SU-DHL-6 (cell line): Measurements from ENCODE around the gene APOD.

Experiments
- H2AFZ ChIP-seq: fragments of 200-600 bp; sonication (generic); 2 replicates; pipeline ENCODE4 v1.6.1; 2014; ENCODE audit warnings: low read depth, mild to moderate bottlenecking, moderate library complexity, mixed read lengths, antibody characterized with exemption, low read length; ENCODE audit not compliant: severe bottlenecking
- H3F3A ChIP-seq: fragments of 200-600 bp; shearing (Covaris generic); 2 replicates; pipeline ENCODE4 v1.6.0; 2016; ENCODE audit warnings: antibody characterized with exemption, mild to moderate bottlenecking; ENCODE audit not compliant: insufficient read depth
- H3K27ac ChIP-seq: fragments of 200-600 bp; sonication (generic); 2 replicates; pipeline ENCODE4 v1.5.1; 2016; ENCODE audit warnings: low read depth, mild to moderate bottlenecking, low read length, moderate library complexity, mixed read lengths
- H3K27me3 ChIP-seq: fragments of 200-600 bp; sonication (generic), shearing (Covaris generic); 2 replicates; pipeline ENCODE4 v1.6.0; 2014; ENCODE audit warnings: mild to moderate bottlenecking, low read length
- H3K36me3 ChIP-seq: fragments of 200-600 bp; sonication (generic); 2 replicates; pipeline ENCODE4 v1.6.1; 2014; ENCODE audit warnings: mild to moderate bottlenecking, low read length, mixed read lengths
- H3K4me2 ChIP-seq: fragments of 300-600, 200-600 bp; shearing (Covaris generic), sonication (generic); 2 replicates; pipeline ENCODE4 v1.6.0; 2014; ENCODE audit warnings: low read length, low read depth, mild to moderate bottlenecking; ENCODE audit not compliant: poor library complexity, severe bottlenecking
- H3K4me3 ChIP-seq: fragments of 200-600 bp; sonication (generic); 2 replicates; pipeline ENCODE4 v1.5.1; 2014; ENCODE audit warnings: antibody characterized with exemption, low read length, mild to moderate bottlenecking, mixed read lengths; ENCODE audit not compliant: insufficient read depth, poor library complexity, severe bottlenecking
- H3K79me2 ChIP-seq: fragments of 200-600 bp; sonication (generic); 2 replicates; pipeline ENCODE4 v1.6.1; 2014; ENCODE audit warnings: mild to moderate bottlenecking, low read length, moderate library complexity; ENCODE audit not compliant: insufficient read depth
- H3K9ac ChIP-seq: fragments of 200-600 bp; sonication (generic); 2 replicates; pipeline ENCODE4 v1.7.0; 2014; ENCODE audit warnings: mild to moderate bottlenecking, low read length
- H3K9me2 ChIP-seq: fragments of 200-600 bp; sonication (generic); replicated peaks from 2 replicates; pipeline ENCODE4 v1.6.1; 2014; ENCODE audit warnings: low read length; ENCODE audit not compliant: insufficient read depth
- H3K9me3 ChIP-seq: fragments of 200-600 bp; sonication (generic); 2 replicates; pipeline ENCODE4 v1.6.1; 2014; ENCODE audit warnings: low read length, mixed read lengths; ENCODE audit not compliant: insufficient read depth
- H4K20me1 ChIP-seq: fragments of 200-600 bp; sonication (generic); 2 replicates; pipeline ENCODE4 v1.6.1; 2014; ENCODE audit warnings: low read depth, mild to moderate bottlenecking, antibody characterized with exemption, low read length, moderate library complexity, mixed read lengths
- CTCF ChIP-seq: fragments of 200-600 bp; sonication (generic); IDR thresholded peaks from one replicate; pipeline ENCODE4 v1.5.1; 2017; ENCODE audit warnings: antibody characterized with exemption, mild to moderate bottlenecking, low read length, moderate library complexity; ENCODE audit not compliant: insufficient read depth, poor library complexity, severe bottlenecking
- EZH2phosphoT487 ChIP-seq: fragments of 200-600 bp; sonication (generic), shearing (Covaris generic); conservative IDR thresholded peaks from 2 replicates; pipeline ENCODE4 v1.6.1; 2018; ENCODE audit warnings: mild to moderate bottlenecking, antibody characterized with exemption, low read length, moderate library complexity, mixed read lengths

APOD gene

GRCh38 chr3:195570344-195570743 lies 13.4 kb downstream of the APOD start:
- Histone ChIP-seq H3K9me2 (no peaks in the 10 kb centered on the region), H3K27ac (no peak overlapping the region), H3K36me3 (no peaks in the 10 kb centered on the region)

GRCh38 chr3:195568630-195569029 lies 15.1 kb downstream of the APOD start:
- Histone ChIP-seq H3K4me3 (no peak overlapping the region), H3K36me3 (no peaks in the 10 kb centered on the region), H2AFZ (no peak overlapping the region), H3K9ac (no peak overlapping the region), H3K9me3 (no peaks in the 10 kb centered on the region), H3K79me2 (no peaks in the 10 kb centered on the region), H3F3A (no peaks in the 10 kb centered on the region), H3K27me3 (no peaks in the 10 kb centered on the region), H3K9me2 (no peaks in the 10 kb centered on the region), H3K4me2 (no peak overlapping the region), H4K20me1 (no peaks in the 10 kb centered on the region), H3K27ac (no peak overlapping the region)
- TF ChIP-seq EZH2phosphoT487 (no peak), CTCF (no peak)

More at GRCh38 chr3:195570344-195570743, 13.4 kb downstream of the APOD start:
- no peak overlapping the region for H3K4me2 ChIP-seq
- TF ChIP-seq EZH2phosphoT487 (no peak), CTCF (no peak)
- no peaks in the 10 kb centered on the region for H3K9me3 ChIP-seq
- no peaks in the 10 kb centered on the region for H4K20me1 ChIP-seq
- no peaks in the 10 kb centered on the region for H3K27me3 ChIP-seq
- no peak overlapping the region for H3K4me3 ChIP-seq
- no peak overlapping the region for H2AFZ ChIP-seq
- no peaks in the 10 kb centered on the region for H3F3A ChIP-seq
- H3K9ac ChIP-seq: no peak overlapping the region
- H3K79me2 ChIP-seq: no peaks in the 10 kb centered on the region

GRCh38 chr3:195566797-195567196 lies 16.9 kb downstream of the APOD start:
- Histone ChIP-seq H3K27ac (no peak overlapping the region), H2AFZ (no peak overlapping the region), H3K27me3 (no peaks in the 10 kb centered on the region), H3K4me3 (no peak overlapping the region), H3K4me2 (no peak overlapping the region), H4K20me1 (no peaks in the 10 kb centered on the region), H3K79me2 (no peaks in the 10 kb centered on the region), H3F3A (no peaks in the 10 kb centered on the region), H3K9me2 (no peaks in the 10 kb centered on the region), H3K36me3 (no peaks in the 10 kb centered on the region), H3K9me3 (no peaks in the 10 kb centered on the region), H3K9ac (no peak overlapping the region)
- TF ChIP-seq CTCF (no peak), EZH2phosphoT487 (no peak)

- Histone ChIP-seq H3K4me2 (no peak overlapping the region), H3K79me2 (no peaks in the 10 kb centered on the region), H3K4me3 (no peak overlapping the region), H3K27me3 (no peaks in the 10 kb centered on the region), H3K36me3 (no peaks in the 10 kb centered on the region), H3K9me3 (no peaks in the 10 kb centered on the region), H2AFZ (no peak overlapping the region), H3K27ac (no peak overlapping the region), H4K20me1 (no peaks in the 10 kb centered on the region), H3F3A (no peaks in the 10 kb centered on the region), H3K9ac (no peak overlapping the region), H3K9me2 (no peaks in the 10 kb centered on the region)
- TF ChIP-seq EZH2phosphoT487: no peak
- no peak for TF ChIP-seq CTCF
Measured at GRCh38 chr3:195565716-195566115, 18.0 kb downstream of the APOD start.
